Activated B cell treated with CpG ODN at 0.5 μM for 24 hours (primary cell): ENCODE data around the gene C6. TPM values are rescaled to one million over a fixed set of nuclear protein-coding genes. Genes with fewer than 3 reads are reported as not detected.
"Not testable (repeated sequence)": the region's sequence is repeated elsewhere in the genome, so short reads cannot be mapped to it uniquely, and the experiment has no call there.

ENCODE experiments used
- ATAC-seq: fragments of 200-7000 bp; cut with Tn5 transposase; one replicate; pipeline ENCODE4 v1.10.0; 2021; ENCODE audit warnings: low read depth, mild to moderate bottlenecking, moderate library complexity
- CTCF ChIA-PET: fragments of 350-600 bp; sonication (Branson Sonifier 250); formaldehyde crosslinking; loops from one replicate; lab custom pipeline; 2021; ENCODE audit warnings: antibody characterized with exemption; lab: Charles Lee
- POLR2A ChIA-PET: fragments of 350-600 bp; sonication (Branson Sonifier 250); formaldehyde crosslinking; loops from one replicate; lab custom pipeline; 2021; ENCODE audit warnings: antibody characterized with exemption; lab: Charles Lee
- DNase-seq: peaks from one replicate; pipeline ENCODE4 v3.0.0; 2022
- H3K27ac Mint-ChIP-seq: one replicate; pipeline ENCODE4 v1.8.0; 2020; ENCODE audit warnings: mixed read lengths
- H3K27me3 Mint-ChIP-seq: one replicate; pipeline ENCODE4 v1.8.0; 2021; ENCODE audit warnings: mixed read lengths
- H3K36me3 Mint-ChIP-seq: one replicate; pipeline ENCODE4 v1.8.0; 2021; ENCODE audit warnings: low read depth, mixed read lengths
- H3K4me1 Mint-ChIP-seq: one replicate; pipeline ENCODE4 v1.8.0; 2021; ENCODE audit warnings: mixed read lengths
- H3K4me3 Mint-ChIP-seq: one replicate; pipeline ENCODE4 v1.8.0; 2020; ENCODE audit warnings: mild to moderate bottlenecking, mixed read lengths
- H3K9me3 Mint-ChIP-seq: one replicate; pipeline ENCODE4 v1.8.0; 2020; ENCODE audit warnings: mixed read lengths
- CTCF ChIP-seq: fragments of 200-600 bp; IDR thresholded peaks from one replicate; pipeline ENCODE4 v1.8.0; 2022; ENCODE audit warnings: antibody characterized with exemption, mild to moderate bottlenecking
- intact Hi-C: fragments of 100-400 bp; cut with micrococcal nuclease; formaldehyde crosslinking; loops from one replicate; pipeline ENCODE4 v1.15.1; 2024
- total RNA-seq: library from RNA; stranded (reverse); gene quantifications from 2 replicates; pipeline ENCODE4 v1.2.3, GENCODE V29; 2022

The C6 gene
- total RNA-seq, 1 donor from 2014 or later = not detected

DNA sequence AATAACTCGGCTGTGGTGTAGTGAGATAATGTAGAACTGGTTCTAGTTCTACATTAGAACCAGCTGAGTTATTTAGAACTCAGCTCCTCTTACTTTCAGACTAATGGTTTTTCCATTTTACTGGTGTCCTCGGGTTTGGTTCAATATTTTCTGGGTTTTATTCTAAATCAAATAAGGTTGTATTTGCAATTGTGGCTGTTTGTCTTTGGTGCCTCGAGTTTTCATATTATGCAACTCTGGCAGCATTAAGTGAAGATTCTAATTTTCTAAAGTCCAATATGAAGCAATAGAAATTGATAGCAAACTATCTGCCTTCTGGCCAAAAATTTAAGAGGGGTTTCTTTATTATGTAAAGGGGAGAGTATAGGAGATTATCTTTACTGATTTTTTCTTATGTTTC, 19.0 kb downstream of the C6 start:
- intact Hi-C loops = no loop called here
- H3K9me3 Mint-ChIP-seq = no peaks in the 10 kb centered on the region
- H3K36me3 Mint-ChIP-seq = no peaks in the 10 kb centered on the region
- DNase-seq (no peak), ATAC-seq (no peak)
- H3K4me3 Mint-ChIP-seq = no peak overlapping the region
- ChIA-PET POLR2A (no interaction called here), CTCF (no interaction called here)
- no peaks in the 10 kb centered on the region for H3K4me1 Mint-ChIP-seq
- no peak overlapping the region for H3K27ac Mint-ChIP-seq
- no peaks in the 10 kb centered on the region for H3K27me3 Mint-ChIP-seq
- no peak for TF ChIP-seq CTCF

GRCh38 chr5:41193456-41194205, 19.7 kb downstream of the C6 start:
- Mint-ChIP-seq H3K4me3 (no peak overlapping the region), H3K9me3 (no peaks in the 10 kb centered on the region), H3K36me3 (no peaks in the 10 kb centered on the region), H3K4me1 (no peaks in the 10 kb centered on the region), H3K27ac (no peak overlapping the region), H3K27me3 (no peaks in the 10 kb centered on the region)
- ATAC-seq = no peak
- TF ChIP-seq CTCF = no peak
- ChIA-PET CTCF (no interaction called here), POLR2A (no interaction called here)
- intact Hi-C loops = no loop called here
- DNase-seq = no peak

DNA sequence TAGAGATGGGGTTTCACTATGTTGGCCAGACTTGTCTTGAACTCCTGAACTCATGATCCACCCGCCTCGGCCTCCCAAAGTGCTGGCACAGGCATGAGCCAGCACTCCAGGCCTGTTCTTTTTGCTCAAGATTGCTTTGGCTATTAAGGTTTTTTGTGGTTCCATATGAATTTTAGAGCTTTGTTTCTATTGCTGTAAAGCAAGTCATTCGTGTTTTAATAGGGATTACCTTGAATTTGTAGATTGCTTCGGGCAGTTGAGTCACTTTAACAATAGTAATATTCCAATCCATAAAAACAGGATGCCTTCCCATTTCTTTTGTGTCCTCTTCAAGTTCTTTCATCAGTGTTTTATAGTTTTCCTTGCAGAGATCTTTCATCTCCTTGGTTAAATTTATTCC, 22.1 kb downstream of the C6 start:
- H3K36me3 Mint-ChIP-seq = no peaks in the 10 kb centered on the region
- no peaks in the 10 kb centered on the region for H3K4me1 Mint-ChIP-seq
- no peak overlapping the region for H3K27ac Mint-ChIP-seq
- DNase-seq (no peak), ATAC-seq (no peak)
- intact Hi-C loops = no loop called here
- POLR2A ChIA-PET = no interaction called here
- TF ChIP-seq CTCF = no peak
- no peaks in the 10 kb centered on the region for H3K27me3 Mint-ChIP-seq
- CTCF ChIA-PET = no interaction called here
- H3K9me3 Mint-ChIP-seq = no peaks in the 10 kb centered on the region
- no peak overlapping the region for H3K4me3 Mint-ChIP-seq

DNA sequence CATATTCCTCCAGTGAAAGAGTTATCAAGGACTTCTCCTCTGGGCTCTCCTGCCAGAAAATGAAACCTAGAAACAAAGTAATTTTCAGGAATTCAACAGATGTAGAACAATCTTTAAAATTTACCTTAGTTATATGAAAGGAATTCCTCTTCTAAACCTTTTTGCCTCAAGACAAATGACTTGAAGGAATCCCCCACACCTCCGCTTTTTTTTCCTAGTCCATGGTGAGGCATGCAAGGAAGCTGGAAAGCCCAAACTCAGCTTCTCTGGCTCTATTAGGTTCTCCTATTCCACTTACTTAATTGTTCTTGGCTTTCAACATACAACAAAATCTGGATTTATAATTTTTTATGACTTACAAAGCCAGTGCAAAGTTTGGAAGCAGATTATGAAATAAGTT, 27.2 kb downstream of the C6 start:
- no peak for ATAC-seq
- Mint-ChIP-seq H3K27ac (no peak overlapping the region), H3K4me1 (no peaks in the 10 kb centered on the region), H3K27me3 (no peaks in the 10 kb centered on the region), H3K4me3 (no peak overlapping the region), H3K36me3 (no peaks in the 10 kb centered on the region), H3K9me3 (no peaks in the 10 kb centered on the region)
- intact Hi-C loops = no loop called here
- DNase-seq = no peak
- no peak for TF ChIP-seq CTCF
- POLR2A ChIA-PET = no interaction called here
- CTCF ChIA-PET = no interaction called here

DNA sequence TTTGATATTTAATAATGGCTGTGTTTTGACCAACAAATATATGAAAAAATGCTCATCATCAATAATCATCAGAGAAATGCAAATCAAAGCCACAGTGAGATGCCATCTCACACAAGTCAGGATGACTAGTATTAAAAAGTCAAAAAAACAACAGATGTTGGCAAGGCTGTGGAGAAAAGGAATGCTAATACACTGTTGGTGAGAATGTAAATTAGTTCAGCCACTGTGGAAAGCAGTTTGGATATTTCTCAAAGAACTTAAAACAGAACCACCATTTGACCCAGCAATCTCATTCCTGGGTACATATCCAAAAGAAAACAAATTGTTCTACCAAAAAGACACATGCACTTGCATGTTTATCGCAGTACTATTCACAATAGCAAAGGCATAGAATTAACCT, 30.0 kb downstream of the C6 start:
- intact Hi-C loops, H3K27ac Mint-ChIP-seq, H3K36me3 Mint-ChIP-seq, H3K4me1 Mint-ChIP-seq, H3K4me3 Mint-ChIP-seq, ATAC-seq, H3K9me3 Mint-ChIP-seq, H3K27me3 Mint-ChIP-seq, POLR2A ChIA-PET, CTCF ChIA-PET, DNase-seq: not testable (repeated sequence)

DNA sequence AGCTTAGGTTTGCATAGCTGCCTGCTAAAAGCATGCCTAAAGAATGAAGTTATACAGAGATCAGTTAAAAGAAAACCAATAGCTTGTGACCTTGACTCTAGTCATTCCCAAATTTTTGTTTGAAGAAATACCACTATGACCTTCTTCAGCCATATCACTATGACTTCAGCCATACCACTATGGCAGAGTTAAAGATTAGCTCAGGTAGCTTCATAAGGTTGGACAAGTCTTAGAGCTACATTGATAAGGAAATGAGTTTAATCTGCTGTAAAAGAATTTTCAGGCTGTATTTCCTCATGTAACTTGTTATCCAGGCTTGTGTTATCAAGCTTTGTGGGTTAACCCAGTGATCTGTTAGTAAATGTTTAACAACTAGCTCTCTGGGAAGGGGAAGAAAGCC, 30.7 kb downstream of the C6 start:
- no peak overlapping the region for H3K27ac Mint-ChIP-seq
- POLR2A ChIA-PET = no interaction called here
- no peaks in the 10 kb centered on the region for H3K4me1 Mint-ChIP-seq
- H3K4me3 Mint-ChIP-seq = no peak overlapping the region
- intact Hi-C loops = no loop called here
- ATAC-seq (no peak), DNase-seq (no peak)
- H3K36me3 Mint-ChIP-seq = no peaks in the 10 kb centered on the region
- H3K27me3 Mint-ChIP-seq = no peaks in the 10 kb centered on the region
- no peaks in the 10 kb centered on the region for H3K9me3 Mint-ChIP-seq
- CTCF ChIA-PET = no interaction called here
- no peak for TF ChIP-seq CTCF
